K562 (cell line): ENCODE data around the gene PGRMC2. TPM values are rescaled to one million over a fixed set of nuclear protein-coding genes. Genes with fewer than 3 reads are reported as not detected.

Experiments
- BRD9 ChIP-seq: fragments of 450-650 bp; IDR thresholded peaks from 2 replicates; pipeline ENCODE4 v1.6.1; 2018; ENCODE audit warnings: low read depth; ENCODE audit not compliant: partially characterized antibody
- CXXC5 ChIP-seq: fragments of 250-450 bp; sonication (Bioruptor Pico); IDR thresholded peaks from 2 replicates; pipeline ENCODE4 v1.8.0; 2022; ENCODE audit warnings: inconsistent platforms, mild to moderate bottlenecking, moderate library complexity
- DMBX1 ChIP-seq: fragments of 250-450 bp; sonication (Bioruptor Pico); IDR thresholded peaks from 2 replicates; pipeline ENCODE4 v1.8.0; 2022; ENCODE audit warnings: inconsistent platforms, mild to moderate bottlenecking, moderate library complexity, borderline replicate concordance
- IFI16 ChIP-seq: fragments of 250-450 bp; sonication (Bioruptor Pico); IDR thresholded peaks from 2 replicates; pipeline ENCODE4 v2.1.2; 2022; ENCODE audit warnings: mild to moderate bottlenecking, inconsistent platforms
- KLF6 ChIP-seq: fragments of 250-450 bp; sonication (Bioruptor Pico); IDR thresholded peaks from 2 replicates; pipeline ENCODE4 v1.4.0; 2020; ENCODE audit warnings: mild to moderate bottlenecking, moderate library complexity, borderline replicate concordance
- MAZ ChIP-seq, 2 experiments: fragments of 450-650 bp in 1 of 2; sonication (generic) in 1 of 2; formaldehyde crosslinking; IDR thresholded peaks in 1 of 2; conservative IDR thresholded peaks in 1 of 2; 2 replicates each; pipeline versions ENCODE4 v1.4.0 to v1.5.0; 2020; ENCODE audit warnings: mild to moderate bottlenecking in 1 of 2, missing genetic modification reagents in 1 of 2
- MCM7 ChIP-seq, 2 experiments: fragments of 450-650 bp; IDR thresholded peaks; 2 replicates each; pipeline ENCODE4 v1.6.1; 2016 to 2018
- MECOM ChIP-seq: fragments of 250-450 bp; sonication (Bioruptor Pico); IDR thresholded peaks from 2 replicates; pipeline ENCODE4 v1.8.0; 2022; ENCODE audit warnings: inconsistent platforms
- NR1H2 ChIP-seq: sonication (generic); formaldehyde crosslinking; IDR thresholded peaks from 2 replicates; pipeline ENCODE4 v1.4.0; 2020; ENCODE audit warnings: mild to moderate bottlenecking, missing genetic modification reagents
- NR2C1 ChIP-seq, 2 experiments: fragments of 450-650 bp; IDR thresholded peaks; 2 replicates each; pipeline ENCODE4 v1.6.1; 2017; ENCODE audit warnings: mild to moderate bottlenecking in 2 of 2, antibody characterized with exemption in 1 of 2, inconsistent platforms in 1 of 2, missing compliant biosample characterization in 1 of 2, missing genetic modification characterization in 1 of 2
- NR4A1 ChIP-seq, 2 experiments: fragments of 250-450 bp in 1 of 2; fragments of 450-650 bp in 1 of 2; sonication (Bioruptor Pico) in 1 of 2; IDR thresholded peaks; 2 replicates each; pipeline versions ENCODE4 v1.4.0 to v1.6.1; 2016 to 2020; ENCODE audit warnings: mild to moderate bottlenecking in 2 of 2, missing compliant biosample characterization in 1 of 2, missing genetic modification characterization in 1 of 2, moderate library complexity in 1 of 2
- PCBP1 ChIP-seq: fragments of 200-400 bp; formaldehyde crosslinking; IDR thresholded peaks from 2 replicates; pipeline ENCODE4 v1.6.1; 2018; ENCODE audit warnings: mild to moderate bottlenecking, low read depth, low read length; ENCODE audit not compliant: poor library complexity, severe bottlenecking
- POU5F1 ChIP-seq: fragments of 150-350 bp; IDR thresholded peaks from 2 replicates; pipeline ENCODE4 v1.6.1; 2014; ENCODE audit warnings: borderline replicate concordance, low read length, low read depth, mild to moderate bottlenecking; ENCODE audit not compliant: partially characterized antibody
- SETDB1 ChIP-seq: IDR thresholded peaks from one replicate; pipeline ENCODE4 v1.6.1; 2012; ENCODE audit warnings: low read length, control low read depth, inconsistent platforms
- SMAD4 ChIP-seq: fragments of 250-450 bp; sonication (Bioruptor Pico); conservative IDR thresholded peaks from 2 replicates; pipeline ENCODE4 v1.8.0; 2021; ENCODE audit warnings: inconsistent platforms, mild to moderate bottlenecking, moderate library complexity
- YY1 ChIP-seq, 3 experiments: IDR thresholded peaks; 2 replicates each; pipeline ENCODE4 v1.6.1; 2011; ENCODE audit warnings: low read length in 2 of 3, mild to moderate bottlenecking in 2 of 3, moderate library complexity in 2 of 3, borderline replicate concordance in 1 of 3, control low read depth in 1 of 3, low read depth in 1 of 3; ENCODE audit not compliant: insufficient read depth in 3 of 3, insufficient replicate concordance in 2 of 3, control insufficient read depth in 1 of 3, insufficient read length in 1 of 3; ENCODE audit errors: extremely low read depth in 1 of 3
- ZFP36 ChIP-seq: fragments of 150-350 bp; IDR thresholded peaks from 2 replicates; pipeline ENCODE4 v1.6.1; 2018; ENCODE audit warnings: low read length, low read depth; ENCODE audit not compliant: partially characterized antibody
- ZKSCAN8 ChIP-seq: fragments of 200-800 bp; sonication (Bioruptor generic); IDR thresholded peaks from 2 replicates; pipeline ENCODE4 v1.6.1; 2016; ENCODE audit warnings: missing genetic modification characterization, missing compliant biosample characterization
- polyA plus RNA-seq, 8 experiments: library from polyadenylated mRNA; depleted of rRNA in 4 of 8; stranded (reverse) in 5 of 8; unstranded in 3 of 8; fragments of >200 nt; fragmentation: Nextera tagmentation in 2 of 8; fragmentation: Illumina TruSeq in 1 of 8; extraction: Ambion mirVana in 2 of 8; extraction: Trizol in 1 of 8; gene quantifications; 2 replicates each; pipeline versions ENCODE4 v1.2.1 to v1.2.3, GENCODE V29; 2011 to 2014; ENCODE audit warnings: inconsistent platforms in 1 of 8, missing spikeins in 1 of 8
- total RNA-seq, 7 experiments: library from RNA; depleted of rRNA in 6 of 7; stranded (reverse); fragments of >200 nt in 6 of 7; fragmentation: Illumina TruSeq in 2 of 7; extraction: Trizol in 2 of 7; gene quantifications; 2 replicates each; pipeline versions ENCODE4 v1.2.1 to v1.2.3, GENCODE V29; 2011 to 2021; ENCODE audit warnings: low replicate concordance in 1 of 7
- TF ChIP-seq, protein P1 (sequence below), 2 experiments: fragments of 250-450 bp in 1 of 2; fragments of 450-650 bp in 1 of 2; sonication (Bioruptor Pico) in 1 of 2; IDR thresholded peaks; 2 replicates each; pipeline versions ENCODE4 v1.6.1 to v1.8.0; 2016 to 2021; ENCODE audit warnings: mild to moderate bottlenecking in 2 of 2, moderate library complexity in 2 of 2, missing compliant biosample characterization in 1 of 2, missing genetic modification characterization in 1 of 2
- TF ChIP-seq, protein P2 (sequence below): fragments of 450-650 bp; IDR thresholded peaks from 2 replicates; pipeline ENCODE4 v1.6.1; 2017; ENCODE audit warnings: antibody characterized with exemption, mild to moderate bottlenecking

PGRMC2 gene
- total and polyA plus RNA-seq, 9 of the 15 experiments (the other 6 are each of a cell fraction or from before 2014, with no cell fraction given) = 12.4 to 81.3 (median 22.7) TPM

DNA sequence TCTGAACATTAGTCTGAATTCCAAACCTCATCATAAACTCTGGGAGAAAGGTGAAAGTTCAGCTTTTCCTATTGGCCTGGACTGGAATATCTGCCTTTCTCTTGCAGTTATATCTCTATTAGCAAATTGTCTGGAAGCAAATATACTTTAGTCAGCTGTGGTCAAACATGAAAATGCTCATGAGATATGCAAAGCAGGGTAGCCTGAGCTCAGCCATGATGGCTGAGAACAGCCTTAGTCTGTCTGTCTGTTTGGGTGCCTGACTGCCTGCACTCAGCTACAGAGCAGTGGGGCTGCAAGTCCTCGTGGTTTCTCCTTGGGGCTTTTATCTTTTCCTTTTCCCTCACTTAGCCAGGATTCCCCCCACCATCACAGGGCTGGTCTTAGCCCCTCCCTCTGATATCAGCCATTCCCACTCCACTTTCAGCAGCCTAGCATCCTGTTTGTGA, 19.5 kb upstream of the PGRMC2 start (continued):
- TF ChIP-seq SETDB1 = no peak
- peak; percentile 29; the same call in 1 of the 2 replicates for TF ChIP-seq CXXC5 (CRISPR knock-in tag)
- no peak for TF ChIP-seq POU5F1
- no peak for TF ChIP-seq PCBP1
- TF ChIP-seq ZKSCAN8 (CRISPR knock-in tag) = no peak
- TF ChIP-seq MAZ (CRISPR knock-in tag; conservative IDR thresholded peaks at IDR 0.05 in 1 of 2, IDR thresholded peaks at IDR 0.05 in 1 of 2) = peak in 1 of 2 experiments; percentile 45; a peak in 1 of 4 replicates
- TF ChIP-seq MECOM = 0 out of 2 replicates have a peak, but pooled peaks have one; percentile 12
- TF ChIP-seq IFI16 (CRISPR knock-in tag) = 0 out of 2 replicates have a peak, but pooled peaks have one; percentile 11
- TF ChIP-seq YY1 (IDR thresholded peaks at IDR 0.05; ENCODE audit: borderline replicate concordance in 1 of 3, control insufficient read depth in 1 of 3, extremely low read depth in 1 of 3, insufficient read depth in 3 of 3, insufficient read length in 1 of 3, insufficient replicate concordance in 2 of 3, low read depth in 1 of 3, low read length in 2 of 3) = peak in 1 of 3 experiments; percentile 28
- no peak for TF ChIP-seq NR2C1 (IDR thresholded peaks at IDR 0.05)
- TF ChIP-seq NR2C1 (tag; IDR thresholded peaks at IDR 0.05) = 0 out of 2 replicates have a peak, but pooled peaks have one; percentile 64
- TF ChIP-seq, protein P1, sequence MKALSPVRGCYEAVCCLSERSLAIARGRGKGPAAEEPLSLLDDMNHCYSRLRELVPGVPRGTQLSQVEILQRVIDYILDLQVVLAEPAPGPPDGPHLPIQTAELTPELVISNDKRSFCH (CRISPR knock-in tag; IDR thresholded peaks at IDR 0.05) = no peak
- TF ChIP-seq, protein P1 (tag; IDR thresholded peaks at IDR 0.05) = peak; percentile 79
- TF ChIP-seq ZFP36 = no peak
- no peak for TF ChIP-seq MCM7 (IDR thresholded peaks at IDR 0.05)
- no peak for TF ChIP-seq NR1H2 (CRISPR knock-in tag)
- TF ChIP-seq KLF6 = peak; percentile 49; the same call in 1 of the 2 replicates
- TF ChIP-seq BRD9 = no peak
- TF ChIP-seq DMBX1 (CRISPR knock-in tag) = 0 out of 2 replicates have a peak, but pooled peaks have one; percentile 50
- TF ChIP-seq SMAD4 (CRISPR knock-in tag) = peak; percentile 53
- TF ChIP-seq, protein P2, sequence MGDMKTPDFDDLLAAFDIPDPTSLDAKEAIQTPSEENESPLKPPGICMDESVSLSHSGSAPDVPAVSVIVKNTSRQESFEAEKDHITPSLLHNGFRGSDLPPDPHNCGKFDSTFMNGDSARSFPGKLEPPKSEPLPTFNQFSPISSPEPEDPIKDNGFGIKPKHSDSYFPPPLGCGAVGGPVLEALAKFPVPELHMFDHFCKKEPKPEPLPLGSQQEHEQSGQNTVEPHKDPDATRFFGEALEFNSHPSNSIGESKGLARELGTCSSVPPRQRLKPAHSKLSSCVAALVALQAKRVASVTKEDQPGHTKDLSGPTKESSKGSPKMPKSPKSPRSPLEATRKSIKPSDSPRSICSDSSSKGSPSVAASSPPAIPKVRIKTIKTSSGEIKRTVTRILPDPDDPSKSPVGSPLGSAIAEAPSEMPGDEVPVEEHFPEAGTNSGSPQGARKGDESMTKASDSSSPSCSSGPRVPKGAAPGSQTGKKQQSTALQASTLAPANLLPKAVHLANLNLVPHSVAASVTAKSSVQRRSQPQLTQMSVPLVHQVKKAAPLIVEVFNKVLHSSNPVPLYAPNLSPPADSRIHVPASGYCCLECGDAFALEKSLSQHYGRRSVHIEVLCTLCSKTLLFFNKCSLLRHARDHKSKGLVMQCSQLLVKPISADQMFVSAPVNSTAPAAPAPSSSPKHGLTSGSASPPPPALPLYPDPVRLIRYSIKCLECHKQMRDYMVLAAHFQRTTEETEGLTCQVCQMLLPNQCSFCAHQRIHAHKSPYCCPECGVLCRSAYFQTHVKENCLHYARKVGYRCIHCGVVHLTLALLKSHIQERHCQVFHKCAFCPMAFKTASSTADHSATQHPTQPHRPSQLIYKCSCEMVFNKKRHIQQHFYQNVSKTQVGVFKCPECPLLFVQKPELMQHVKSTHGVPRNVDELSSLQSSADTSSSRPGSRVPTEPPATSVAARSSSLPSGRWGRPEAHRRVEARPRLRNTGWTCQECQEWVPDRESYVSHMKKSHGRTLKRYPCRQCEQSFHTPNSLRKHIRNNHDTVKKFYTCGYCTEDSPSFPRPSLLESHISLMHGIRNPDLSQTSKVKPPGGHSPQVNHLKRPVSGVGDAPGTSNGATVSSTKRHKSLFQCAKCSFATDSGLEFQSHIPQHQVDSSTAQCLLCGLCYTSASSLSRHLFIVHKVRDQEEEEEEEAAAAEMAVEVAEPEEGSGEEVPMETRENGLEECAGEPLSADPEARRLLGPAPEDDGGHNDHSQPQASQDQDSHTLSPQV = peak; percentile 94
- peak; percentile 18; the same call in 1 of the 2 replicates for TF ChIP-seq NR4A1 (CRISPR knock-in tag; IDR thresholded peaks at IDR 0.05)
- peak; percentile 92 for TF ChIP-seq NR4A1 (tag; IDR thresholded peaks at IDR 0.05)
